HepG2 (cell line): ENCODE measurements around the gene ADGRD1. TPM values are rescaled to one million over a fixed set of nuclear protein-coding genes. Genes with fewer than 3 reads are reported as not detected.

Source experiments
- ARNTL ChIP-seq: sonication (generic); formaldehyde crosslinking; IDR thresholded peaks from 2 replicates; pipeline ENCODE4 v1.4.0; 2020; ENCODE audit warnings: mild to moderate bottlenecking, missing genetic modification reagents
- IRF9 ChIP-seq: sonication (generic); formaldehyde crosslinking; IDR thresholded peaks from 2 replicates; pipeline ENCODE4 v1.8.0; 2022; ENCODE audit warnings: missing genetic modification reagents, mild to moderate bottlenecking, borderline replicate concordance
- ISL2 ChIP-seq: sonication (generic); formaldehyde crosslinking; IDR thresholded peaks from 2 replicates; pipeline ENCODE4 v1.5.0; 2020; ENCODE audit warnings: missing genetic modification reagents
- KAT2B ChIP-seq: fragments of 150-350 bp; IDR thresholded peaks from 2 replicates; pipeline ENCODE4 v1.6.1; 2014; ENCODE audit warnings: low read depth, low read length, borderline replicate concordance
- KDM4B ChIP-seq: sonication (generic); formaldehyde crosslinking; IDR thresholded peaks from 2 replicates; pipeline ENCODE4 v1.4.0; 2020; ENCODE audit warnings: missing genetic modification reagents
- MED1 ChIP-seq: sonication (generic); formaldehyde crosslinking; IDR thresholded peaks from 2 replicates; pipeline ENCODE4 v1.4.0; 2020; ENCODE audit warnings: missing genetic modification reagents
- REST ChIP-seq, 2 experiments: IDR thresholded peaks; 2 replicates each; pipeline ENCODE4 v1.6.1; 2011 to 2012; ENCODE audit warnings: low read length in 2 of 2, borderline replicate concordance in 1 of 2, low read depth in 1 of 2, mild to moderate bottlenecking in 1 of 2, moderate library complexity in 1 of 2
- SALL1 ChIP-seq: sonication (generic); formaldehyde crosslinking; IDR thresholded peaks from 2 replicates; pipeline ENCODE4 v1.8.0; 2022; ENCODE audit warnings: mild to moderate bottlenecking, missing genetic modification reagents
- SNRNP70 ChIP-seq: fragments of 200-400 bp; formaldehyde crosslinking; IDR thresholded peaks from 2 replicates; pipeline ENCODE4 v1.6.1; 2017; ENCODE audit warnings: mild to moderate bottlenecking, low read depth, low read length, moderate library complexity
- SOX13 ChIP-seq, 3 experiments: fragments of 450-650 bp in 1 of 3; sonication (generic) in 1 of 3; formaldehyde crosslinking in 1 of 3; IDR thresholded peaks in 2 of 3; conservative IDR thresholded peaks in 1 of 3; 2 replicates each; pipeline versions ENCODE4 v1.5.0 to v1.6.1; 2016 to 2020; ENCODE audit warnings: antibody characterized with exemption in 1 of 3, mild to moderate bottlenecking in 1 of 3, missing compliant biosample characterization in 1 of 3, missing genetic modification reagents in 1 of 3, moderate library complexity in 1 of 3
- SOX6 ChIP-seq, 2 experiments: fragments of 450-650 bp in 1 of 2; sonication (generic) in 1 of 2; formaldehyde crosslinking in 1 of 2; IDR thresholded peaks; 2 replicates each; pipeline versions ENCODE4 v1.4.0 to v1.6.1; 2017 to 2020; ENCODE audit warnings: antibody characterized with exemption in 1 of 2, mild to moderate bottlenecking in 1 of 2, missing genetic modification reagents in 1 of 2
- ZMYM3 ChIP-seq: sonication (generic); formaldehyde crosslinking; IDR thresholded peaks from 2 replicates; pipeline ENCODE4 v1.5.1; 2020; ENCODE audit warnings: mild to moderate bottlenecking, missing genetic modification reagents
- ZNF335 ChIP-seq: sonication (generic); formaldehyde crosslinking; IDR thresholded peaks from 2 replicates; pipeline ENCODE4 v1.4.0; 2020; ENCODE audit warnings: missing genetic modification reagents
- ZNF549 ChIP-seq: sonication (generic); formaldehyde crosslinking; IDR thresholded peaks from 2 replicates; pipeline ENCODE4 v1.5.0; 2020; ENCODE audit warnings: missing genetic modification reagents
- ZNF646 ChIP-seq: sonication (generic); formaldehyde crosslinking; IDR thresholded peaks from 2 replicates; pipeline ENCODE4 v1.9.0; 2021; ENCODE audit warnings: mild to moderate bottlenecking, missing genetic modification reagents
- ZNF788 ChIP-seq: sonication (generic); formaldehyde crosslinking; IDR thresholded peaks from 2 replicates; pipeline ENCODE4 v1.5.0; 2020; ENCODE audit warnings: mild to moderate bottlenecking, missing genetic modification reagents, borderline replicate concordance
- polyA plus RNA-seq, 8 experiments: library from polyadenylated mRNA; depleted of rRNA in 3 of 8; stranded (reverse) in 7 of 8; unstranded in 1 of 8; fragments of >200 nt; fragmentation: Illumina TruSeq in 4 of 8; extraction: Trizol in 4 of 8; gene quantifications; 2 replicates each; pipeline versions ENCODE4 v1.2.1 to v1.2.3, GENCODE V29; 2011 to 2016; ENCODE audit warnings: low read depth in 4 of 8, missing spikeins in 1 of 8, mixed read lengths in 1 of 8; ENCODE audit not compliant: insufficient read depth in 1 of 8
- total RNA-seq, 5 experiments: library from RNA; depleted of rRNA; stranded (reverse); fragments of >200 nt; fragmentation: Illumina TruSeq; extraction: Trizol; gene quantifications; 2 replicates each; pipeline ENCODE4 v1.2.3, GENCODE V29; 2016; ENCODE audit warnings: low read depth in 1 of 5

The ADGRD1 gene
- total and polyA plus RNA-seq, 2 of the 13 experiments (the other 11 are each of a cell fraction or from before 2014, with no cell fraction given), result 0.46 to 12.4 TPM

GRCh38 chr12:131012279-131013069, 58.8 kb downstream of the ADGRD1 start (continued):
- TF ChIP-seq ZMYM3 (CRISPR knock-in tag), result 0 out of 2 replicates have a peak, but pooled peaks have one; percentile 36
- TF ChIP-seq IRF9, result peak; percentile 77; the same call in 1 of the 2 replicates
- peak; percentile 80; the same call in 1 of the 2 replicates for TF ChIP-seq ZNF788 (CRISPR knock-in tag)
- no peak for TF ChIP-seq ZNF549
- TF ChIP-seq SNRNP70, result no peak
- TF ChIP-seq MED1, result peak; percentile 98
- no peak for TF ChIP-seq SOX6 (IDR thresholded peaks at IDR 0.05)
- TF ChIP-seq SOX6 (CRISPR knock-in tag; IDR thresholded peaks at IDR 0.05), result peak; percentile 94
- peak; percentile 99 for TF ChIP-seq SALL1 (CRISPR knock-in tag)
- TF ChIP-seq REST (IDR thresholded peaks at IDR 0.05; ENCODE audit: borderline replicate concordance in 1 of 2, low read depth in 1 of 2, low read length in 2 of 2), result peak in 1 of 2 experiments; percentile 7; a peak in 1 of 4 replicates
- peak; percentile 89 for TF ChIP-seq ISL2 (CRISPR knock-in tag)
- TF ChIP-seq SOX13 (IDR thresholded peaks at IDR 0.05), result no peak
- TF ChIP-seq SOX13 (CRISPR knock-in tag; conservative IDR thresholded peaks at IDR 0.05 in 1 of 2, IDR thresholded peaks at IDR 0.05 in 1 of 2), result peak in 1 of 2 experiments; percentile 84; a peak in 2 of 4 replicates
- TF ChIP-seq ZNF646 (CRISPR knock-in tag), result 0 out of 2 replicates have a peak, but pooled peaks have one; percentile 47
- TF ChIP-seq KDM4B (CRISPR knock-in tag), result peak; percentile 53; the same call in 1 of the 2 replicates
- TF ChIP-seq ARNTL, result peak; percentile 96
- no peak for TF ChIP-seq ZNF335 (CRISPR knock-in tag)
- TF ChIP-seq KAT2B, result peak; percentile 95
